NCI-H748 treated with DMSO at 0.1 percent for 48 hours (cell line): ENCODE results near the gene GNRHR.
"Not testable (repeated sequence)": the region's sequence is repeated elsewhere in the genome, so short reads cannot be mapped to it uniquely, and the experiment has no call there.

ENCODE experiments used
- DNase-seq: peaks from one replicate; lab custom pipeline; 2025; lab: John Stamatoyannopoulos, UW

The GNRHR gene, protein sequence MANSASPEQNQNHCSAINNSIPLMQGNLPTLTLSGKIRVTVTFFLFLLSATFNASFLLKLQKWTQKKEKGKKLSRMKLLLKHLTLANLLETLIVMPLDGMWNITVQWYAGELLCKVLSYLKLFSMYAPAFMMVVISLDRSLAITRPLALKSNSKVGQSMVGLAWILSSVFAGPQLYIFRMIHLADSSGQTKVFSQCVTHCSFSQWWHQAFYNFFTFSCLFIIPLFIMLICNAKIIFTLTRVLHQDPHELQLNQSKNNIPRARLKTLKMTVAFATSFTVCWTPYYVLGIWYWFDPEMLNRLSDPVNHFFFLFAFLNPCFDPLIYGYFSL

DNA sequence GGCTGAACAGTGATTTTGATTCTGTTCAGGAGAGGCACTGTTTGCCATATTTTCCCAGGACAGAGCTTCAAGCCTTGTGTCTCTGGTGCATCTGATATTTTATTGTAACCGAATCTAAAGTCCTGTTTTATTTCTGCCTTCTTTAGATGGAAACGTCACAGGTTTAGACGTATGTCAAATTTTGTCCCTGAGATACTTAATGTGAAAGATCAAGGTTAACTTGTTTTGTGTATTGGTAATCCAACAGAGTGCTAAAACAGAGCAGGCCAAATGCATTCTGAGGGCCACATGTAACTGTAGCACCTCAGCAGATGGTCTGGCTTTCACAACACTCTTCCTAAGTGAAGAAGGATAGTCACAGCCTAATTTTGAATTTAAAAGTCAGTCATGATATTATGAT, at the start of gene GNRHR:
Gene GNRHR (minus strand): TSS at position 101 of the 400 bp plus-strand sequence. CDS start 53 bp downstream, at position 48.
- DNase-seq, result no peak

DNA sequence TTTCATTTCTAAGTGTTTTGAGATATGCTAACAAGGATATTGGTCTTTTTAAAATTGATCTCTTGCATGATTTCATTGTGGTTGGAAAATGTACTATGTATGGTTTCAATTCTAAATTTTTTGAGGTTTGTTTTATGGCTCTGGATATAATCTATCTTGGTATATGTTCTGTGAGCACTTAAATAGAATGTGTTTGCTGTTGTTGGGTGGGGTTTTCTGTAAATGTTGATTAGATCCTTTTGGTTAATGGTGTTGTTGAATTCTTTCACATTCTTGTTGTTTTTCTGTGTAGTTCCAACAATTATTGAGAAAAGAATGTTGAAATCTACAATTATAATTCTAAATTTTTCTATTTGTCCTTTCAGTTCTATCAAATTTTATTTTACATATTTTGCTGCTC, 42.6 kb upstream of the GNRHR start:
- DNase-seq, result no peak

DNA sequence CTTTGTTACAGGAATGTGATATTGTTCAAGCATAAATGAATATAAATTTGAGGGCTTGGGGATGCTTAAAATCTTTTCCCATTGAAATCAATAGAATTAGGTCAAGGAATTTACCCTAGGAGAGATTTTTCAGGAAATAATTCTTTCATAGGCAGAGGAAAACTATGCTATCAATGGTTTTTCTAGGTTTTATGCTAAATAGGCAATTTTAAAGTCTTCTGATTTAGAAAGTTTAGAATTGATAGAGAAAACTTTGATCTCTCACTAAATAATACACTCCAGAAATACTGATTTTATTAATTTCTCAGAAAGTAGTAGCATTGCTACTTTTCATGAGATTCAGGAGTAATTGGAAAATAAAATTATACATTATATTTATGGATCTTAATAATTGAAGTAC, 36.5 kb upstream of the GNRHR start:
- no peak for DNase-seq

DNA sequence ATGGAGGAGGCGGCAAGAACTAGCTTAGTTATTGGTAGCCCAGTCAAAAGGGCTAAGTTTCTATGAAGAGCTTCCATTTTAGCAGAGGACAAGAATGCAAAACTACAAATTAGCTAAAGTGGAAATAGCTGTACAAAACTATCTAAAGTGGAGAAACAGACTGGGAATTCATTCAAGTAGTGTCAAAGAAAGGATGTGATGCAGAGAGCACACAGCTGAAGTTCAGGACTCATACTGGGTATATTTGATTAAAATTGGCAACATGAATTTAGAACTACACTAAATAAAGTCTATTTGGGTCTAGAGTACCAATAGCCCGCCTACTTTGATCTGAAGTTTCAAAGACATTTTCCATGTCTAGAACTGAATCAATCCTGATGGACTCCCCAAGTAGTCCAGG, 33.1 kb upstream of the GNRHR start:
- no peak for DNase-seq

DNA sequence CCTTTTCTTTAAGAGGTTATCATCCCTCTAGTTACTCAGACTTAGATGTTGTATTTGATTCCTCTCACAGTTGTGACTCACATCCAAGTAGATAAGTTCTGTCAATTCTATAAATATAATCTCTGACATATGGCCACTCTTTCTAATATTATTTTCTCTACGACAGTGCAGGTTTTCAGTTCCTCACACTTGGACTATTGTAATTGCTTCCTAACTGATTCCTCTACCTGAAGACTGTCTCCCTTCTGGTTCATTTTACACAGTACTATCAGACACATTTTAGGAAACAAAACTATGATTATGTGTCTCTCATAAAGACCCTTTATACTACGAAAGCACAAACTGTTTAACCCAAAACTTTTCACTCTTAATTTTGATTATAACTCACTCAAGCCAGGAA, 31.3 kb upstream of the GNRHR start:
- DNase-seq, result no peak

DNA sequence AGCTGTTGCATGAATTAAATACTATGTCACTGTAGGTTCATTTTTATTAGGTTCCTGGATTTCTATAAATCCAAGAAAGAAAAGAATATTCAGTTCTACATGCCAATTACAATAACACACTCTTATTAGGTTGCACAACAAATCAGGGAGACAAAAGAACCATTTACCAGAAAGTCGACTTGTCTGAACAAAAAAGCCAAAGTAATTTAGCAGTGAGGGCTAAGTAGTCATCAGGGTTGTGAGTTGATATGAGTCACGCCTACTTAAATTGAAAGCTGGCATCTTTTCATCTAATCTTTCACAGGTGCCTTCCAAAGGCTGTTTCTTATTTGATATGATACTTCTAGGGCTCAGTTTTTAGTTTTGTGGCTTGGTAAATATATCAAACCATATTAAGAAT, 25.4 kb upstream of the GNRHR start:
- no peak for DNase-seq

DNA sequence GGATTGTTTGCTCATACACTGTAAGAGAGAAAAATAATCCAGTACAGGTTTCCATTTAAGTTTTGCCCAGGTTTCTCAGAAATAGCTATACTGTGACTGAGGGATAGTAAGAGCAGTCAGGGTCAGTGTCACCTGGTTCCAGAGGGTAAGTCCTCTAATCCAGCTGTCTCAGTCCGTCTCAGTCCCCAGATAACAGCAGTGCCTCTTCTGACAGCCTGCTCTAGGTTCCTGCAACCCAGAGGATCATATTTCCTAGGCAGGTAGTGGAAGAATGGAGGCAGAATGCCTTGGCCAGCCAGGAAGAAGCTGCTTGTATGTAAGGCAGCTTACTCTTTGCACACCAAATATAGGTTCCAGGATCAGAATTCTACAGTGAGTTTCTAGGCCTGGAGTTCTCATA, 22.6 kb upstream of the GNRHR start:
- DNase-seq, result no peak

DNA sequence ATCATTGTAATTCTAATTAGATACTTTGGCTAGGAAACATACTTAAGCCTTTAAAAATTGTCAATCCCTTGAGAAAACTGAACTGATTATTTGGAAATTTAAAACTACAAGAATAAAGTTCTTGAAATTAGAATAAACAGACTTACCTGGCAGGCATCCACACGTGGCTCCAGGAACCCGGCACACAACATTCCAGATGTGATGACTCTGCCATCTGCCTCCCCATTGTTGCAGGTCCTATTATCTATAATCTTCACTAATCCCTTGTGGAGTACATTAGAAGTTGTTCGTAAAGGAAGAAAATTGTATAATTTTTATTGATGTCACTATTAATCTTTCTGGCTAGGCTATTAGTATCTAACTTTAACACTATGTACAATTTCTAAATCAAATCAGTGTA, 16.2 kb upstream of the GNRHR start:
- no peak for DNase-seq

DNA sequence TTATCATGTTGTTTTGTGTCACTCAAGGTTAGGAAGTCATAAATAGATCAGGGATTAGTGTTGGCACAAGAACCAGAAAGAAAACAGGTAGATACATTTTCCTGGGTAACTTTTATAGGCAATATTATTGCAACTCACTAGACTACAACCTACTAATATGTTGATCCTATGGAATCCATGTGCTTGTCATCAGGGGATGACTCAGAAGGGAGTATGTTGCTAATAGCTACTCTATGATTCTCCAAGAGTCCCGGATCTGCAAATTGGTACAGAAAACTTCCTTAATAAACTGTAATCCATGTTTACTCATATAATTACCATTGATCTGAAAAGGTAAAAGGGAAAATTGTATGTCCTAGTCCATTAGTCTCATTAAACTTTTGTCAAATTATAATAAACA, 11.7 kb upstream of the GNRHR start:
- no peak for DNase-seq

DNA sequence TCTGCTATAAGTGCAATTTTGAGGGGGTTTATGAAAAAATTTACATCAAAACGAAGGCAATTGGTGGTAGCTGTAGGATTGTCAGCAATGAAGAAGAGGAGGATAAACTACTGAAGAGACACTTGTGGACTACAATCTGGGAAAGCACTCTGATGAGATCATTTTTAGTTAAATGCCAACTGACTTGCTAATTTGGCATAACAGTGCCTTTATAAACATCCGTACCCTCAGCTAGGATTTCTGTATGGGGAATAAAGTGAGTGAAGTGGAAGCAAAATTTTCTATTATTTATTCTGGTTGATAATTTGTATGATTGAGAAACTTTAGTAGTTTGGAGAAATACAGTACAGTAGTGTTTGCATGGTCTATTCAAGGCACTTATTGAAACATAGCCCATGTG, 11.2 kb upstream of the GNRHR start:
- DNase-seq, result no peak

DNA sequence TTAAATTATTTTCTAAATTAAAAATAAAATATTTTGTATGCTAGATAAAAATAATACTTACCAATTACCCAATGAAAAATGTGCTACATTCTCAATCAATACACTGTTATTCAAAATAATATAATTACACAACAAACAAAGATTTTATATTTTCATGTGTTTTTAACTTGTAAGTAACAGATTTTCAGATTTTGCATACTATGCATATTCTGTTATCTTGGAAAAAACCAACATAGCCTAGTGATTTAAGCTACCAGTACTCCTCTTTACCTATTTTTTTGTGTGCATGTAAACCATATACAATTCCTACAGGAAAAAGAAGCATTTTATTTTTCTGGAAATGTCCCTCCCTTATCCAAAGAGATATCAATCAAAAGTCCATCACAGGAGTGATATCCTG, 10.0 kb upstream of the GNRHR start:
- no peak for DNase-seq

DNA sequence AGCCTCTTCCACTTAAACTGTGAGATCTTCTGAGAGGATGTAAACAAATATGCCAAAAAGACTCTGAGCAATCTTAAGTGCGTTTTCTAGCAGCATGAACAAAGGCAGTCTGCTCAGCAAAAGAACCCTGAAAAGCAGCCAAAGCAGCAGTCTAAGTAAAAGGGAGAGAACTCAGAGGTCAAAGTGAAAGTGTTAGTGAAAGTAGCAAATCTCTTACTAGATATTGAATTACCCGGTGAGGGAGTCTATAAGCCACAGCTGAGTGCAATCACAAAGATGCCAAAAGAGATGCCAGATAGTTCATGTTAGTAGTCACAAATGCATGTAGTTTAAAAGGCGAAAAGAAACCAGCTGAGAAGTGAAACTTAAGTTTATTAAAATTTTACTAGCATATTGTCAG, 7.9 kb upstream of the GNRHR start:
- DNase-seq, result no peak

DNA sequence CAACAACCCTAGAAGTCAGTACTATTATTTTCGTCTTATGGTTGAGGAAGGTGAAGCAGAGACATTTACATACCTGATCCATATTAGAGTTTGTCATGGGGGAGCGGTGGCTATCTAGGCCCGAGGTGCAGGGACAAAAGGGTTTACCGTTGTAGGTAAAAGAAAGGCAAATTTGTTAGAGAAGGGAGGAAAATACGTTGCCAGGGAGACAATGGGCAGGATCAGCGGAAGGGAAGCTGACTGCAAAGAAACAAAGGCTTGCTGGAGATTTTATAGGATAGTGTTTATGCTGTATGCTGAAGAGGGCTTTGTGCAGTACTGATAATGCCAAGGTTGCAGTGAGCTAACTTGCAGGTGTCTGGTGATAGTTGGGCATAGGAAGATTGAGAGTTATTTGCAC, 2.8 kb upstream of the GNRHR start:
- DNase-seq, result not testable (repeated sequence)

DNA sequence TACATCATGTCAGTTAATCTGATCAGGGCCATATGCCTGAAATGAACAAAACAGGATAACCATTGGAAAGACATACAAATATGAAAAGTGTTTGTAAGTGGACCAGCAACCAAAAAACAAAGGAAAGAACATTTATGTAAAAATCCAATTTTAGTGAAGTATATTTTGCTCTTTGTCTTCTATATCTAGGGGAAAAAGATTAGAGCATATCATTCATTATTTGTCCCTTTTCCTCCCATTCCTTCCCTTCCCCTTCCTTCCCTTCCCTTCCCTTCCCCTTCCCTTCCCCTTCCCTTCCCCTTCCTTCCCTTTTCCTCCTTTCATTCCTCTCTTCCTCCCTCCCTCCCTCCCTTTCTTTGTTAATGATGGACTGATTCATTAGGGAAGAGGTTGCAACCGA, 1.8 kb upstream of the GNRHR start:
- no peak for DNase-seq

DNA sequence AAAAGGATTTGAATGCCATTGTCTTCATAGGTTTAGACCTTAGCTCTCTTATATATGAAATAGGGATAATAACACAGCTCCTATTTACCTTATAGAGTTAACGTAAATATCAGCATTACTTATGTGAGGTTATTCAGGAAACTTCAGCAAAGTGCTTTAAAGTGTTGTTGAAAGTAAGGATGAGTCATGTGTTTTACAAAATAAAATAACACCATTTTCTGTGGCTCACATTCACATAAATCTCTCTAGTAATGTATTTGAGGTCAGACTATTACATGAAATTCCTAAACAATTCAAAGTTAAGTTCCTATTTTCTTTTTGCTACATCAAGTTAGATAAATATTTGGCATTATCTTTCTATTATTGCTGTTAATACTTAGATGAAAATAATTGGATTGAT, 2.9 kb downstream of the GNRHR start:
- no peak for DNase-seq

DNA sequence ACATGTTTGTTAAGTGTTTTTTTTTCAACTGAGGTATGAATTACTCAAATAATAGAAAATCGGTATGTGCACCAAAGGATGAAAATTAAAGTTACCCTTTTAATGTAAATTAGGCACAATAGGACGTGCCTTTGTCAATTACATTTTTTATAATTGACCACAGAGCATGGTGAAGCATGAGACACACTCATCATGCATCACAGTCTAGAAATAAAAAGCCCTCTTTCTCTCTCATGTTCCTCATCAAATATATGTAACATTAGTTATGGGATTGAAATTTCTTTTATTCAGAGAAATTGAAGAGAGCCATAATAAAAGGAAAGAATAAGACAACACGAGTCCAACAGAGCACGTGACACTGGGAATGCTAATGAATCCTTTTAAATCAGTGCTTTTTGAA, 3.5 kb downstream of the GNRHR start:
- DNase-seq, result no peak

DNA sequence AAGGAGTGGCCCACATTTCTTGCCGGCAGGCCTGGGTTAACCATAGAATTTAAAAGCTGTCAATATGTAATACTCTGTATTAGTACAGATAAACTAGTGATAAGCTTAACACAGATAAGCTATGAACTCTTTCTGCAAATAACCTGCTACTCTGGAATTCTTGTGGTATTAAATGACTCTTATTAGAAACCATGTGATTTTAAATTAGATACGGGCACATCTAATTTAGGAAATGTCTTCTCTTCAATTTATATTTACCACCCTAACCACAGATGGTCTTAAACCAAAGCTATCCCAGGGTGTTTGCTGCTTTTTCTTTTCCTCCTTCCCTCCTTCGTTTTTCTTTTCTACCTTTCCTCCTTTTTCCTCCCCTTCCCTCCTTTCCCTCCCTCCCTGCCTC, 4.9 kb downstream of the GNRHR start:
- DNase-seq, result no peak

DNA sequence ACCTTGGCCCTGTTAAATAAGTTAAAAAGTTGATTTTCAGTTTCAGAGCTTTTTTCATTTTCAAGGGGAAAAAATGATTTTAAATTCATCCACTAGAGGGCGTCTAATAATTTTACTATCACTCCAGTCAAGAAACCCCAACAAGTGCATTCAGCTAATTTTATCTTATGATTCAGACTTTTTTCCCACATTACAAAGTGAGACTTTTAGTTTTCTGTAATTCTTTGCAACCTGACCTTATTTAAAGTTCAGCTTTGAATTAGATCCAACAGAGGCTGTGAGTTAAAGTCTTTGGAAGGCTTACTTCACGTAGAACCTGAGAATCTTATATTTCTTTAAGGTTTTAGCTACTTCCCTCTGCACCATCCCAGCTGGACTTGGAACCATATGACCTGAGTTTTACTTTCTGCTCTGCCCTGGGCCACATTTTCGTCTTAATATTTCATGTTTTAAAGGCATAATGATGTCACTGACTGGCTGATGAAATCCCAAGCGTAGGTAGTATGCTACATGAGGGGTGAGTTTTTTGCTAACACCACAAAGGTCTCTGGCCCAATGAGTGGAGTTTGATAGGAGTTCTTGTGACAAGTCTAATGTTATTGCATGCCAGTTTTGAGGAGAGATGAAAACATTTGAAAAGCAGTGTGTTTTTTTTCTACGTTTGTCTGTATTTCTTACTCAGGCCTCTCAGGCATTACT, 7.2 kb downstream of the GNRHR start:
- DNase-seq, result no peak

DNA sequence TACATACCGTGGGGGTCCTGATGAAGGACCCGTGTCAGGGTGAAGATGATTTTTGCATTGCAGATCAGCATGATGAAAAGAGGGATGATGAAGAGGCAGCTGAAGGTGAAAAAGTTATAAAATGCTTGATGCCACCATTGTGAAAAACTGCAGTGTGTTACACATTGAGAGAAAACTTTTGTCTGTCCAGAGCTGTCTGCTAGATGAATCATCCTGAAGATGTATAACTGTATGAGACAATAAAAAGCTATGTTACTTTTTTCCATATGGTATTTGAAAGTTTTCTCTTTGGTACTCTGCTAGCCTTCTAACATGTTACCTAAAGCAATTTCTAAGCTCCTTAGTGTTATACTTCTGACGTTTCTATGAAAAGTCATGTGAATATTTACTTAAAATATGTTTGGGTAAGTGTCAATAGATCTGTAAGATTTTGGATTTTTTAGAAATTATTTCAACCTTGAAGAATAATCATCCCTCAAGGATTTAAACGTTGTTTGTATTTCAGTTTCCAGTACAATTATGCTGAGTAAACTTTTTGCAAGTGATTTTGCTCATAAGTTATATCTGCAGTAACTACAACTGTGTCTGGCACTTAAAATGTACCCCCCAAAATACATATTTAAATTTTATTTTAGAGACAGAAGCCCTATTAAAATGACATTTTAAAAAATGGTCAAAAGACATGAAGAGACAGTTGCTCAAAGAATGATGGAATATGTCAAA, 9.5 kb downstream of the GNRHR start:
- DNase-seq, result no peak

DNA sequence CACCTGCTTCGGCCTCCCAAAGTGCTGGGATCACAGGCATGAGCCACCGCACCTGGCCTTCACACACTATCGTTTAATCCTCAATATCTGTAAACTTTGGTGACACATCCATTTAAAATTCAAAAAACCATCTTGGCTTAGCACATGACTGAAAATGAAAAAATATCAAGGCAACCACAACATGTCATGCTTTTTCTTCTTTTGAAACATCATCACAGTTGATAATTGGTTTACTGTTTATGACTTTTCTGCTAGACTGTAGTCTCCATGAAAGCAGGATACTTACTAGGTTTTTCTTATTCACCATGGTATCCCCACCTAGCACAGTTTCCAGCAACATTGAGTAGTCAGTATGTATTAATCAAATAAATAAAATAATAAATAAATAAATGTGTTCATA, 11.0 kb downstream of the GNRHR start:
- no peak for DNase-seq

DNA sequence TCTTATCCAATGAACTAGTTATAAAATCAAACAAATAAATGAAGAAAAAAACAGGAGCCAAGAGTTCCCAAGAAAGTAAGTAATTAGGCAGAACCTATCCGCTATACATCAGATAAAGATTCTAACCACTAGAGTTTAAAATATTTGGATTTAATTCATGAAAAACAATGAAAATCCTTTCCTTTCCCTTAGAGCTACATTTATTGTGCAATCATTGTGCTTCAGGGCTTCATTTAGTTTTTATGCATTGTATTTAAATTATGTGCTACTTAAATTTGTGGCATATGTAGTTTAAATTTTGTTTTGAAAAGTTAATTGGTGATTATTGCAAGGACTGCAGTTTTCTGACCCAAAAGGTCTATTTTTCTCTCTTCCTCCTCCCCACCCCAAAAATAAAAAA, 17.9 kb downstream of the GNRHR start:
- DNase-seq, result no peak

DNA sequence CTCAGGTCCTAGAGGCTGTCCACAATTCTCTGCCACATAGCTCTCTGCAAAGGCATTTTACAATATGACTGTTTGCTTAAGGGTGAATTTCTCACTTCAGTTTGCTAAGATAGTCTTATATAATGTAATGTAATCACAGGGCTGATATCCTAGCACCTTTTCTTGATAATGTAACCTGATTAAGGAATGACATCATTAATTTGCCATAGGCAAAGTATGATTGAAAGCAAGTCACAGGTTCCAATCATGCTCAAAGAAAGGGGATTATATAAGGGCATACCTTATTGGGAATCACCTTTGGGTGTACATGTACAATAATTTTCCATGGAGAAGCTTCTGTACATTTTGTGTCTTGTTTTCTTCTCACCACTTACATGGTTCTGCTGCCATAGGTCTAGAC, 18.9 kb downstream of the GNRHR start:
- no peak for DNase-seq

DNA sequence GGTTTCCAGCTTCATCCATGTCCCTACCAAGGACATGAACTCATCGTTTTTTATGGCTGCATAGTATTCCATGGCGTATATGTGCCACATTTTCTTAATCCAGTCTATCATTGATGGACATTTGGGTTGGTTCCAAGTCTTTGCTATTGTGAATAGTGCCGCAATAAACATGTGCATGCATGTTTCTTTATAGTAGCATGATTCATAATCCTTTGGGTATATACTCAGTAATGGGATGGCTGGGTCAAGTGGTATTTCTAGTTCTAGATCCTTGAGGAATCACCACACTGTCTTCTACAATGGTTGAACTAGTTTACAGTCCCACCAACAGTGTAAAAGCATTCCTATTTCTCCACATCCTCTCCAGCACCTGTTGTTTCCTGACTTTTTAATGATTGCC, 23.7 kb downstream of the GNRHR start:
- not testable (repeated sequence) for DNase-seq
